A549 (cell line): ENCODE measurements around the gene PROB1. TPM values are rescaled to one million over a fixed set of nuclear protein-coding genes. Genes with fewer than 3 reads are reported as not detected.

Experiments used
- ATAC-seq, 2 experiments: fragments of 200-7000 bp in 1 of 2; fragments of >200 bp in 1 of 2; cut with Nextera tagmentation in 1 of 2; cut with Tn5 transposase in 1 of 2; 3 replicates each; pipeline versions ENCODE4 v1.8.0 to v1.9.1; 2018 to 2020; ENCODE audit warnings: mild to moderate bottlenecking in 1 of 2, moderate library complexity in 1 of 2
- CTCF ChIA-PET: fragments of 300-600 bp; sonication (Branson Sonifier 250); formaldehyde crosslinking; extraction: SDS; loops from one replicate; lab custom pipeline; 2021; ENCODE audit warnings: antibody characterized with exemption, inconsistent platforms; lab: Yijun Ruan, JAX
- POLR2A ChIA-PET: fragments of 350-600 bp; formaldehyde crosslinking; extraction: SDS; loops from one replicate; lab custom pipeline; 2021; ENCODE audit warnings: antibody characterized with exemption, inconsistent platforms; lab: Yijun Ruan, JAX
- DNase-seq, 2 experiments: peaks; one replicate each; pipeline versions ENCODE4 v3.0.0 to v3.0.0-alpha.2; 2011 to 2016; ENCODE audit warnings: low read depth in 1 of 2, low spot score in 1 of 2
- FAIRE-seq: peaks from 2 replicates; lab custom pipeline; 2011; peaks lifted over from hg19 to GRCh38; lab: Jason Lieb, UNC
- H3K27ac ChIP-seq, 2 experiments: fragments of >200 bp; sonication (Bioruptor Twin); formaldehyde crosslinking; 3 replicates each; pipeline ENCODE4 v1.5.1; 2016 to 2017
- H3K4me1 ChIP-seq: fragments of >200 bp; sonication (Bioruptor Twin); formaldehyde crosslinking; 3 replicates; pipeline ENCODE4 v1.6.1; 2016
- H3K4me2 ChIP-seq: fragments of >200 bp; sonication (Bioruptor Twin); formaldehyde crosslinking; 3 replicates; pipeline ENCODE4 v1.6.1; 2016
- H3K4me3 ChIP-seq: fragments of >200 bp; sonication (Bioruptor Twin); formaldehyde crosslinking; 3 replicates; pipeline ENCODE4 v1.5.1; 2016
- H3K9me3 ChIP-seq: fragments of >200 bp; sonication (Bioruptor Twin); formaldehyde crosslinking; 3 replicates; pipeline ENCODE4 v1.6.1; 2016
- BCL3 ChIP-seq: fragments of >200 bp; sonication (Bioruptor Twin); formaldehyde crosslinking; IDR thresholded peaks from 3 replicates; pipeline ENCODE4 v1.6.1; 2016
- BHLHE40 ChIP-seq: IDR thresholded peaks from 2 replicates; pipeline ENCODE4 v1.6.1; 2012; ENCODE audit warnings: low read depth, low read length, inconsistent platforms
- CBX8 ChIP-seq: fragments of 200-600 bp; sonication (generic); IDR thresholded peaks from 2 replicates; pipeline ENCODE4 v1.6.1; 2016
- CEBPB ChIP-seq, 2 experiments: fragments of >200 bp in 1 of 2; sonication (Bioruptor Twin) in 1 of 2; formaldehyde crosslinking in 1 of 2; IDR thresholded peaks; 2 replicates each; pipeline ENCODE4 v1.6.1; 2012 to 2016
- CHD4 ChIP-seq: fragments of 200-600 bp; sonication (generic); IDR thresholded peaks from 2 replicates; pipeline ENCODE4 v1.6.1; 2016; ENCODE audit warnings: antibody characterized with exemption, mild to moderate bottlenecking, borderline replicate concordance
- EHF ChIP-seq: fragments of 250-450 bp; sonication (Bioruptor Pico); IDR thresholded peaks from 2 replicates; pipeline ENCODE4 v1.5.0; 2020; ENCODE audit warnings: mild to moderate bottlenecking
- EHMT2 ChIP-seq: fragments of 200-600 bp; sonication (generic); IDR thresholded peaks from 2 replicates; pipeline ENCODE4 v1.6.1; 2016; ENCODE audit warnings: antibody characterized with exemption, low read depth, mild to moderate bottlenecking, moderate library complexity
- ELK1 ChIP-seq: fragments of 150-350 bp; IDR thresholded peaks from 2 replicates; pipeline ENCODE4 v1.6.1; 2014; ENCODE audit warnings: low read depth, mild to moderate bottlenecking, low read length
- EP300 ChIP-seq, 2 experiments: fragments of >200 bp; sonication (Bioruptor Twin); formaldehyde crosslinking; IDR thresholded peaks; 2 replicates in 1 of 2; 3 replicates in 1 of 2; pipeline ENCODE4 v1.6.1; 2016 to 2017
- FOSL2 ChIP-seq, 2 experiments: fragments of 450-650 bp in 1 of 2; fragments of >200 bp in 1 of 2; sonication (Bioruptor Twin) in 1 of 2; formaldehyde crosslinking; IDR thresholded peaks; 2 replicates each; pipeline versions ENCODE4 v1.5.0 to v1.6.1; 2016 to 2020; ENCODE audit warnings: mild to moderate bottlenecking in 1 of 2, moderate library complexity in 1 of 2
- FOXS1 ChIP-seq: fragments of 250-450 bp; sonication (Bioruptor Pico); IDR thresholded peaks from 2 replicates; pipeline ENCODE4 v1.5.0; 2020; ENCODE audit warnings: mild to moderate bottlenecking, moderate library complexity
- GATA3 ChIP-seq: IDR thresholded peaks from 2 replicates; pipeline ENCODE4 v1.6.1; 2012; ENCODE audit warnings: borderline replicate concordance
- HEYL ChIP-seq: fragments of 250-450 bp; sonication (Bioruptor Pico); IDR thresholded peaks from 2 replicates; pipeline ENCODE4 v1.8.0; 2021; ENCODE audit warnings: mild to moderate bottlenecking, moderate library complexity
- HOXA7 ChIP-seq: fragments of 250-450 bp; sonication (Bioruptor Pico); IDR thresholded peaks from 2 replicates; pipeline ENCODE4 v1.5.0; 2020; ENCODE audit warnings: mild to moderate bottlenecking, moderate library complexity
- JUNB ChIP-seq: fragments of >200 bp; sonication (Bioruptor Twin); formaldehyde crosslinking; IDR thresholded peaks from 2 replicates; pipeline ENCODE4 v1.6.1; 2016
- KDM5A ChIP-seq: fragments of 200-600 bp; sonication (generic); IDR thresholded peaks from 2 replicates; pipeline ENCODE4 v1.6.1; 2016; ENCODE audit warnings: antibody characterized with exemption, mild to moderate bottlenecking
- MAZ ChIP-seq: fragments of 150-350 bp; IDR thresholded peaks from 2 replicates; pipeline ENCODE4 v1.6.1; 2014; ENCODE audit warnings: antibody characterized with exemption, low read depth, low read length, borderline replicate concordance
- NPAS2 ChIP-seq: fragments of 250-450 bp; sonication (Bioruptor Pico); IDR thresholded peaks from 2 replicates; pipeline ENCODE4 v1.8.0; 2022; ENCODE audit warnings: mild to moderate bottlenecking, moderate library complexity, borderline replicate concordance
- PHF8 ChIP-seq: fragments of 200-600 bp; sonication (generic); IDR thresholded peaks from 2 replicates; pipeline ENCODE4 v1.6.1; 2016; ENCODE audit warnings: low read depth, mild to moderate bottlenecking, antibody characterized with exemption, moderate library complexity, borderline replicate concordance
- POLR2A ChIP-seq: IDR thresholded peaks from 2 replicates; pipeline ENCODE4 v1.6.1; 2012; ENCODE audit warnings: mild to moderate bottlenecking, low read length
- POLR2AphosphoS2 ChIP-seq: conservative IDR thresholded peaks from 2 replicates; pipeline ENCODE4 v1.6.1; 2012; ENCODE audit warnings: low read length, improper control_type of control experiment, inconsistent platforms
- RCOR1 ChIP-seq: fragments of 150-350 bp; IDR thresholded peaks from 2 replicates; pipeline ENCODE4 v1.6.1; 2014; ENCODE audit warnings: antibody characterized with exemption, low read length, low read depth
- RFX5 ChIP-seq: fragments of 450-650 bp; IDR thresholded peaks from 2 replicates; pipeline ENCODE4 v1.7.1; 2014; ENCODE audit warnings: antibody characterized with exemption, mild to moderate bottlenecking, moderate library complexity
- RNF2 ChIP-seq: fragments of 200-600 bp; sonication (generic); IDR thresholded peaks from 2 replicates; pipeline ENCODE4 v1.6.1; 2016; ENCODE audit warnings: low read depth, mild to moderate bottlenecking, antibody characterized with exemption, moderate library complexity, borderline replicate concordance
- TFCP2L1 ChIP-seq: fragments of 250-450 bp; sonication (Bioruptor Pico); IDR thresholded peaks from 2 replicates; pipeline ENCODE4 v1.5.0; 2021; ENCODE audit warnings: mild to moderate bottlenecking
- TP53 ChIP-seq: fragments of 250-450 bp; sonication (Bioruptor Pico); IDR thresholded peaks from 2 replicates; pipeline ENCODE4 v1.5.0; 2021; ENCODE audit warnings: mild to moderate bottlenecking, moderate library complexity
- ZFP36 ChIP-seq: fragments of 450-650 bp; IDR thresholded peaks from 2 replicates; pipeline ENCODE4 v1.6.1; 2014; ENCODE audit warnings: borderline replicate concordance; ENCODE audit not compliant: partially characterized antibody
- ZNF302 ChIP-seq: fragments of 250-450 bp; sonication (Bioruptor Pico); IDR thresholded peaks from 2 replicates; pipeline ENCODE4 v1.9.0; 2021; ENCODE audit warnings: inconsistent platforms, mild to moderate bottlenecking, moderate library complexity
- ZSCAN20 ChIP-seq: fragments of 250-450 bp; sonication (Bioruptor Pico); IDR thresholded peaks from 2 replicates; pipeline ENCODE4 v1.8.0; 2022; ENCODE audit warnings: mild to moderate bottlenecking, moderate library complexity
- WGBS: methylation state at CpG from one replicate; pipeline ENCODE4 v1.1.6; 2017; ENCODE audit errors: missing lambda C conversion rate; 5-methylcytosine and 5-hydroxymethylcytosine counted together
- polyA plus RNA-seq, 4 experiments: library from polyadenylated mRNA; depleted of rRNA in 3 of 4; stranded (reverse); fragments of >200 nt; fragmentation: RNase III in 1 of 4; extraction: RNeasy Plus Mini Kit Qiagen cat#74134 plus additional on column Dnase treatment in 1 of 4; gene quantifications; 2 replicates in 3 of 4; 3 replicates in 1 of 4; pipeline ENCODE4 v1.2.3, GENCODE V29; 2011 to 2017
- TF ChIP-seq, protein P1 (sequence below): fragments of 250-450 bp; sonication (Bioruptor Pico); IDR thresholded peaks from 2 replicates; pipeline ENCODE4 v1.5.0; 2021; ENCODE audit warnings: mild to moderate bottlenecking, moderate library complexity, borderline replicate concordance
- TF ChIP-seq, protein P2 (sequence below): IDR thresholded peaks from 2 replicates; pipeline ENCODE4 v1.6.1; 2012; ENCODE audit warnings: low read depth, borderline replicate concordance
- TF ChIP-seq, protein P3 (sequence below): IDR thresholded peaks from 2 replicates; pipeline ENCODE4 v1.6.1; 2012

Gene PROB1
- polyA plus RNA-seq, 2 of the 4 experiments (the other 2 are of a cell fraction) = 0.23 to 0.48 TPM

GRCh38 chr5:139392678-139393496 lies 2.0 kb downstream of the PROB1 start:
- ChIA-PET CTCF (interaction anchor here (0.6 to 2.4 kb wide), 12 partner anchors 9 to 568 kb away, joined by 3 to 16 read pairs (median 4); partner anchors contain the start of genes MATR3 and PAIP2), POLR2A (interaction anchor here (0.5 to 3.1 kb wide), 7 partner anchors 9 to 99 kb away, joined by 3 to 18 read pairs (median 3); partner anchors contain the start of genes PAIP2 and SLC23A1)
- peak overlapping the region; percentile 85 for H3K4me3 ChIP-seq
- peaks cover 44% of the 10 kb centered on the region for H3K4me1 ChIP-seq
- H3K9me3 ChIP-seq = no peaks in the 10 kb centered on the region
- peak overlapping the region; percentile 89 to 92 for H3K27ac ChIP-seq
- 56% methylated on average over 37 of the region's 77 CpGs for WGBS
- peak; percentile 85 to 92 for DNase-seq
- FAIRE-seq = no peak
- peak; percentile 75 to 89 for ATAC-seq
- H3K4me2 ChIP-seq = peak overlapping the region; percentile 93
- TF ChIP-seq EHF (CRISPR knock-in tag) = no peak
- no peak for TF ChIP-seq CEBPB (IDR thresholded peaks at IDR 0.05)
- 0 out of 2 replicates have a peak, but pooled peaks have one; percentile 21 for TF ChIP-seq TFCP2L1 (CRISPR knock-in tag)
- TF ChIP-seq JUNB = no peak
- TF ChIP-seq MAZ = 0 out of 2 replicates have a peak, but pooled peaks have one; percentile 62
- no peak for TF ChIP-seq ZFP36
- TF ChIP-seq TP53 (CRISPR knock-in tag) = no peak
- no peak for TF ChIP-seq BCL3
- TF ChIP-seq POLR2AphosphoS2 = 0 out of 2 replicates have a peak, but pooled peaks have one; percentile 5
- TF ChIP-seq ZNF302 (CRISPR knock-in tag) = no peak
- no peak for TF ChIP-seq ZSCAN20 (CRISPR knock-in tag)
- TF ChIP-seq GATA3 = no peak
- no peak for TF ChIP-seq PHF8
- no peak for TF ChIP-seq CHD4
- no peak for TF ChIP-seq HEYL
- TF ChIP-seq FOSL2 (IDR thresholded peaks at IDR 0.05) = no peak
- TF ChIP-seq FOSL2 (CRISPR knock-in tag; IDR thresholded peaks at IDR 0.05) = no peak
- no peak for TF ChIP-seq EP300 (IDR thresholded peaks at IDR 0.05)
- no peak for TF ChIP-seq FOXS1 (CRISPR knock-in tag)
- no peak for TF ChIP-seq ELK1
- no peak for TF ChIP-seq POLR2A
- TF ChIP-seq, protein P1, sequence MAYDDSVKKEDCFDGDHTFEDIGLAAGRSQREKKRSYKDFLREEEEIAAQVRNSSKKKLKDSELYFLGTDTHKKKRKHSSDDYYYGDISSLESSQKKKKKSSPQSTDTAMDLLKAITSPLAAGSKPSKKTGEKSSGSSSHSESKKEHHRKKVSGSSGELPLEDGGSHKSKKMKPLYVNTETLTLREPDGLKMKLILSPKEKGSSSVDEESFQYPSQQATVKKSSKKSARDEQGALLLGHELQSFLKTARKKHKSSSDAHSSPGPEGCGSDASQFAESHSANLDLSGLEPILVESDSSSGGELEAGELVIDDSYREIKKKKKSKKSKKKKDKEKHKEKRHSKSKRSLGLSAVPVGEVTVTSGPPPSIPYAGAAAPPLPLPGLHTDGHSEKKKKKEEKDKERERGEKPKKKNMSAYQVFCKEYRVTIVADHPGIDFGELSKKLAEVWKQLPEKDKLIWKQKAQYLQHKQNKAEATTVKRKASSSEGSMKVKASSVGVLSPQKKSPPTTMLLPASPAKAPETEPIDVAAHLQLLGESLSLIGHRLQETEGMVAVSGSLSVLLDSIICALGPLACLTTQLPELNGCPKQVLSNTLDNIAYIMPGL (CRISPR knock-in tag) = no peak
- no peak for TF ChIP-seq BHLHE40
- TF ChIP-seq RNF2 = no peak
- no peak for TF ChIP-seq CBX8
- TF ChIP-seq EHMT2 = no peak
- no peak for TF ChIP-seq RCOR1
- no peak for TF ChIP-seq HOXA7 (CRISPR knock-in tag)
- TF ChIP-seq, protein P2, sequence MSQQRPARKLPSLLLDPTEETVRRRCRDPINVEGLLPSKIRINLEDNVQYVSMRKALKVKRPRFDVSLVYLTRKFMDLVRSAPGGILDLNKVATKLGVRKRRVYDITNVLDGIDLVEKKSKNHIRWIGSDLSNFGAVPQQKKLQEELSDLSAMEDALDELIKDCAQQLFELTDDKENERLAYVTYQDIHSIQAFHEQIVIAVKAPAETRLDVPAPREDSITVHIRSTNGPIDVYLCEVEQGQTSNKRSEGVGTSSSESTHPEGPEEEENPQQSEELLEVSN = peak; percentile 61; the same call in 1 of the 2 replicates
- TF ChIP-seq NPAS2 (CRISPR knock-in tag) = no peak
- no peak for TF ChIP-seq RFX5
- no peak for TF ChIP-seq KDM5A
- TF ChIP-seq, protein P3, sequence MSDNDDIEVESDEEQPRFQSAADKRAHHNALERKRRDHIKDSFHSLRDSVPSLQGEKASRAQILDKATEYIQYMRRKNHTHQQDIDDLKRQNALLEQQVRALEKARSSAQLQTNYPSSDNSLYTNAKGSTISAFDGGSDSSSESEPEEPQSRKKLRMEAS = peak; percentile 46; the same call in 1 of the 2 replicates
